ENCODE results near the gene CARNS1. TPM values are rescaled to one million over a fixed set of nuclear protein-coding genes. Genes with fewer than 3 reads are reported as not detected.

The CARNS1 gene
- total and polyA plus RNA-seq, 9 of the 15 experiments (the other 6 are each of a cell fraction or from before 2014, with no cell fraction given) = 0.01 to 0.18 (median 0.06) TPM; not detected in 3

DNA sequence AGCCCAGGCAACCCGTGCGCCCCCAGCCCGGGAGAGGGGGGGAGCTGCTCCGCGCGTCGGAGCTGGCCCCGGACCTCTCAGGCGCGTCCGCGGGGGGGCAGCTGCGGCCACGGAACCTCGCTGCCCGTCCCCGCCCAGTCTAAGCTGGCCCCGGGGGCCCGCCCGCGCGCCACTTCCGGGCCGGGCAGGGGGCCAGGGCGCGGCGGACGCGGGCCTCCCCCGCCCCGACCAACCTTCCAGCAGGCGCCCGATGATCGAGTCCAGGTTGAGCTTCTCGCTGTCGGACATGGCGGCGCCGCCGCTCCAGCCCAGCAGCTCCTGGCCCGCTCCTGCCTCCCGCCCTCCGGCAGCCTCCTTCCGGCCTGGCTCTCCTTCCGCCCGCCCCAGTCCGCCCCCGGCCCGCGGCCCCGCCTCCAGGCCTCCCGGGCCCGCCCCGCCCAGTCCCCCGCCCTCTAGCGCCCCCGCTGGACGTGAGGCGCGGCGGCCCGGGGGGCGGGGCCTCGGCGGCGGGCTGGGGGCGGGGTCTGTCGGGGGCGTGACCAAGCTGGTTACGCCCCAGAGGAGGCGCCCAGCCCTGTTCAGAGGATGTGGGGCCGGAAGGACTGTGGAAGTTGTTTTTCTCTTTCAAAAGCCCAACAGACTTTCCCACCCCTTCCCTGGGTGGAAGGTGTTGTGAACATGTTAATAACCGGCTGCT, 13.8 kb upstream of the CARNS1 start, which contains the start of gene PPP1CA (continued):
- TF ChIP-seq, protein P1, sequence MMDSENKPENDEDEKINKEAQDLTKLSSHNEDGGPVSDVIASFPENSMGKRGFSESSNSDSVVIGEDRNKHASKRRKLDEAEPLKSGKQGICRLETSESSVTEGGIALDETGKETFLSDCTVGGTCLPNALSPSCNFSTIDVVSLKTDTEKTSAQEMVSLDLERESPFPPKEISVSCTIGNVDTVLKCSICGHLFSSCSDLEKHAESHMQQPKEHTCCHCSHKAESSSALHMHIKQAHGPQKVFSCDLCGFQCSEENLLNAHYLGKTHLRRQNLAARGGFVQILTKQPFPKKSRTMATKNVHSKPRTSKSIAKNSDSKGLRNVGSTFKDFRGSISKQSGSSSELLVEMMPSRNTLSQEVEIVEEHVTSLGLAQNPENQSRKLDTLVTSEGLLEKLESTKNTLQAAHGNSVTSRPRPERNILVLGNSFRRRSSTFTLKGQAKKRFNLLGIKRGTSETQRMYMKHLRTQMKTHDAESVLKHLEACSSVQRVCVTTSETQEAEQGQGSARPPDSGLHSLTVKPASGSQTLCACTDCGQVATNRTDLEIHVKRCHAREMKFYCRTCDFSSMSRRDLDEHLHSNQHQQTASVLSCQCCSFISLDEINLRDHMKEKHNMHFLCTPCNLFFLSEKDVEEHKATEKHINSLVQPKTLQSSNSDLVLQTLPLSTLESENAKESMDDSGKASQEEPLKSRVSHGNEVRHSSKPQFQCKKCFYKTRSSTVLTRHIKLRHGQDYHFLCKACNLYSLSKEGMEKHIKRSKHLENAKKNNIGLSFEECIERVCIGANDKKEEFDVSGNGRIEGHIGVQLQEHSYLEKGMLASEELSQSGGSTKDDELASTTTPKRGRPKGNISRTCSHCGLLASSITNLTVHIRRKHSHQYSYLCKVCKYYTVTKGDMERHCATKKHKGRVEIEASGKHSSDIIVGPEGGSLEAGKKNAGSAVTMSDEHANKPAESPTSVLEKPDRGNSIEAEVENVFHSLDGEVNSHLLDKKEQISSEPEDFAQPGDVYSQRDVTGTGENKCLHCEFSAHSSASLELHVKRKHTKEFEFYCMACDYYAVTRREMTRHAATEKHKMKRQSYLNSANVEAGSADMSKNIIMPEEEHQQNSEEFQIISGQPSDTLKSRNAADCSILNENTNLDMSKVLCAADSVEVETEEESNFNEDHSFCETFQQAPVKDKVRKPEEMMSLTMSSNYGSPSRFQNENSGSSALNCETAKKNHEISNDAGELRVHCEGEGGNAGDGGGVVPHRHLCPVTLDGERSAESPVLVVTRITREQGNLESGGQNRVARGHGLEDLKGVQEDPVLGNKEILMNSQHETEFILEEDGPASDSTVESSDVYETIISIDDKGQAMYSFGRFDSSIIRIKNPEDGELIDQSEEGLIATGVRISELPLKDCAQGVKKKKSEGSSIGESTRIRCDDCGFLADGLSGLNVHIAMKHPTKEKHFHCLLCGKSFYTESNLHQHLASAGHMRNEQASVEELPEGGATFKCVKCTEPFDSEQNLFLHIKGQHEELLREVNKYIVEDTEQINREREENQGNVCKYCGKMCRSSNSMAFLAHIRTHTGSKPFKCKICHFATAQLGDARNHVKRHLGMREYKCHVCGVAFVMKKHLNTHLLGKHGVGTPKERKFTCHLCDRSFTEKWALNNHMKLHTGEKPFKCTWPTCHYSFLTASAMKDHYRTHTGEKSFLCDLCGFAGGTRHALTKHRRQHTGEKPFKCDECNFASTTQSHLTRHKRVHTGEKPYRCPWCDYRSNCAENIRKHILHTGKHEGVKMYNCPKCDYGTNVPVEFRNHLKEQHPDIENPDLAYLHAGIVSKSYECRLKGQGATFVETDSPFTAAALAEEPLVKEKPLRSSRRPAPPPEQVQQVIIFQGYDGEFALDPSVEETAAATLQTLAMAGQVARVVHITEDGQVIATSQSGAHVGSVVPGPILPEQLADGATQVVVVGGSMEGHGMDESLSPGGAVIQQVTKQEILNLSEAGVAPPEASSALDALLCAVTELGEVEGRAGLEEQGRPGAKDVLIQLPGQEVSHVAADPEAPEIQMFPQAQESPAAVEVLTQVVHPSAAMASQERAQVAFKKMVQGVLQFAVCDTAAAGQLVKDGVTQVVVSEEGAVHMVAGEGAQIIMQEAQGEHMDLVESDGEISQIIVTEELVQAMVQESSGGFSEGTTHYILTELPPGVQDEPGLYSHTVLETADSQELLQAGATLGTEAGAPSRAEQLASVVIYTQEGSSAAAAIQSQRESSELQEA (IDR thresholded peaks at IDR 0.05; ENCODE audit: low read depth) = no peak
- TF ChIP-seq KAT8 (IDR thresholded peaks at IDR 0.05; ENCODE audit: low read depth) (no peak), HNRNPL (IDR thresholded peaks at IDR 0.05; ENCODE audit: low read depth, low read length) (no peak), TARDBP (IDR thresholded peaks at IDR 0.05) (peak; percentile 28; the same call in 1 of the 2 replicates), CEBPB (tag; IDR thresholded peaks at IDR 0.05) (no peak), STAT5A (IDR thresholded peaks at IDR 0.05; ENCODE audit: borderline replicate concordance, low read length) (no peak), ARID1B (IDR thresholded peaks at IDR 0.05) (no peak), TBP (optimal IDR thresholded peaks at IDR 0.05; ENCODE audit: low read depth, low read length) (peak; percentile 5), BCOR (IDR thresholded peaks at IDR 0.05) (no peak), ZNF347 (CRISPR knock-in tag; IDR thresholded peaks at IDR 0.05; ENCODE audit: low read depth) (no peak), HIVEP1 (CRISPR knock-in tag; IDR thresholded peaks at IDR 0.05) (no peak), HCFC1 (IDR thresholded peaks at IDR 0.05; ENCODE audit: low read depth, low read length) (0 out of 2 replicates have a peak, but pooled peaks have one; percentile 22)
- TF ChIP-seq, protein P2, sequence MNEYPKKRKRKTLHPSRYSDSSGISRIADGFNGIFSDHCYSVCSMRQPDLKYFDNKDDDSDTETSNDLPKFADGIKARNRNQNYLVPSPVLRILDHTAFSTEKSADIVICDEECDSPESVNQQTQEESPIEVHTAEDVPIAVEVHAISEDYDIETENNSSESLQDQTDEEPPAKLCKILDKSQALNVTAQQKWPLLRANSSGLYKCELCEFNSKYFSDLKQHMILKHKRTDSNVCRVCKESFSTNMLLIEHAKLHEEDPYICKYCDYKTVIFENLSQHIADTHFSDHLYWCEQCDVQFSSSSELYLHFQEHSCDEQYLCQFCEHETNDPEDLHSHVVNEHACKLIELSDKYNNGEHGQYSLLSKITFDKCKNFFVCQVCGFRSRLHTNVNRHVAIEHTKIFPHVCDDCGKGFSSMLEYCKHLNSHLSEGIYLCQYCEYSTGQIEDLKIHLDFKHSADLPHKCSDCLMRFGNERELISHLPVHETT (CRISPR knock-in tag; conservative IDR thresholded peaks at IDR 0.05 in 1 of 2, IDR thresholded peaks at IDR 0.05 in 1 of 2) = peak in 1 of 2 experiments; percentile 73; a peak in 2 of 4 replicates
- TF ChIP-seq, protein P3, sequence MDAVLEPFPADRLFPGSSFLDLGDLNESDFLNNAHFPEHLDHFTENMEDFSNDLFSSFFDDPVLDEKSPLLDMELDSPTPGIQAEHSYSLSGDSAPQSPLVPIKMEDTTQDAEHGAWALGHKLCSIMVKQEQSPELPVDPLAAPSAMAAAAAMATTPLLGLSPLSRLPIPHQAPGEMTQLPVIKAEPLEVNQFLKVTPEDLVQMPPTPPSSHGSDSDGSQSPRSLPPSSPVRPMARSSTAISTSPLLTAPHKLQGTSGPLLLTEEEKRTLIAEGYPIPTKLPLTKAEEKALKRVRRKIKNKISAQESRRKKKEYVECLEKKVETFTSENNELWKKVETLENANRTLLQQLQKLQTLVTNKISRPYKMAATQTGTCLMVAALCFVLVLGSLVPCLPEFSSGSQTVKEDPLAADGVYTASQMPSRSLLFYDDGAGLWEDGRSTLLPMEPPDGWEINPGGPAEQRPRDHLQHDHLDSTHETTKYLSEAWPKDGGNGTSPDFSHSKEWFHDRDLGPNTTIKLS (IDR thresholded peaks at IDR 0.05; ENCODE audit: borderline replicate concordance, low read depth) = peak; percentile 46; the same call in 1 of the 2 replicates
- TF ChIP-seq, protein P4, sequence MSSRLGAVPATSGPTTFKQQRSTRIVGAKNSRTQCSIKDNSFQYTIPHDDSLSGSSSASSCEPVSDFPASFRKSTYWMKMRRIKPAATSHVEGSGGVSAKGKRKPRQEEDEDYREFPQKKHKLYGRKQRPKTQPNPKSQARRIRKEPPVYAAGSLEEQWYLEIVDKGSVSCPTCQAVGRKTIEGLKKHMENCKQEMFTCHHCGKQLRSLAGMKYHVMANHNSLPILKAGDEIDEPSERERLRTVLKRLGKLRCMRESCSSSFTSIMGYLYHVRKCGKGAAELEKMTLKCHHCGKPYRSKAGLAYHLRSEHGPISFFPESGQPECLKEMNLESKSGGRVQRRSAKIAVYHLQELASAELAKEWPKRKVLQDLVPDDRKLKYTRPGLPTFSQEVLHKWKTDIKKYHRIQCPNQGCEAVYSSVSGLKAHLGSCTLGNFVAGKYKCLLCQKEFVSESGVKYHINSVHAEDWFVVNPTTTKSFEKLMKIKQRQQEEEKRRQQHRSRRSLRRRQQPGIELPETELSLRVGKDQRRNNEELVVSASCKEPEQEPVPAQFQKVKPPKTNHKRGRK (tag; IDR thresholded peaks at IDR 0.05) = no peak

Data from K562 (cell line).